B cell (primary cell): ENCODE measurements around the gene FAU.

ENCODE experiments used
- EZH2 ChIP-seq: IDR thresholded peaks from 2 replicates; pipeline ENCODE4 v1.6.1; 2012; ENCODE audit warnings: borderline replicate concordance, low read depth, mild to moderate bottlenecking, moderate library complexity, low read length; ENCODE audit not compliant: insufficient read depth, poor library complexity, severe bottlenecking
- TF ChIP-seq, protein P1 (sequence below): fragments of 200-600 bp; IDR thresholded peaks from one replicate; pipeline ENCODE4 v1.8.0; 2022; ENCODE audit warnings: antibody characterized with exemption, mild to moderate bottlenecking

DNA sequence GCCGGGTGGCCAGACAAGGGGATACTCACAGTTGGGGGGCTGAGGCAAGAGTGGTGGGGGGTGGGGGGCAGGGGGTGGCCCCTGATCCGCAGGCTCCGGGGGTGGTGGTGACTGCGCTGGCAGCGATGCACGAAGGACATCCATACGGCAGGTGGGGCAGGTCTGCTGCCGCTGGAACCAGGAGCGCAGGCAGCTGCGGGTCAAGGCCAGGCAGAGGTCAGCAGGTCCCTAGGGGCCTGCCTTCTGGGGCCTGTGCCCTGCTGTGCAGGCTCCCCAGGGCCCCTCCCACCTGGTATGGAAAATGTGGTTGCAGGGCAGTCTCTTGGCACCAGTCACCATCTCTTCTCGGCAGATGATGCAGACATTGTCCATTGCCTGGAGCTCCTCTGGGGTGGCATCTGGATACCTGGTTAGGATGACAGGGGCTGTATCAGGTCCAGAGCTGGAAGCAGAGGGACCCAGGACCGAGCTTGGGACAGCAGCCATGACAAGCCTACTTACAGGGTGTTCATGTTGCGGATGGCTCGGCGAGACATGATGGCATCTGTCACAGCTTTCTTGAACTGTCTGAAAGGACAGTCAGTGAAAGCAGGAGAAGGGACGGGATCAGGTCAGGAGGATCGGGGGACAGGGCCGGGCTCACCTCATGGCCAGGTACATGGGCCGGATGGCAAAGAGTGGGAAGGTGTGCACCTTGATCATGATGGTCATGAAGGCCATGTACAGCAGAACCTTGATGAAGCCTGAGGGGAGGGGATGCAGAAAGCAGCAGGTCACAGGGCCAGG is 8.9 kb upstream of the FAU start:
- TF ChIP-seq EZH2 = no peak
- TF ChIP-seq, protein P1, sequence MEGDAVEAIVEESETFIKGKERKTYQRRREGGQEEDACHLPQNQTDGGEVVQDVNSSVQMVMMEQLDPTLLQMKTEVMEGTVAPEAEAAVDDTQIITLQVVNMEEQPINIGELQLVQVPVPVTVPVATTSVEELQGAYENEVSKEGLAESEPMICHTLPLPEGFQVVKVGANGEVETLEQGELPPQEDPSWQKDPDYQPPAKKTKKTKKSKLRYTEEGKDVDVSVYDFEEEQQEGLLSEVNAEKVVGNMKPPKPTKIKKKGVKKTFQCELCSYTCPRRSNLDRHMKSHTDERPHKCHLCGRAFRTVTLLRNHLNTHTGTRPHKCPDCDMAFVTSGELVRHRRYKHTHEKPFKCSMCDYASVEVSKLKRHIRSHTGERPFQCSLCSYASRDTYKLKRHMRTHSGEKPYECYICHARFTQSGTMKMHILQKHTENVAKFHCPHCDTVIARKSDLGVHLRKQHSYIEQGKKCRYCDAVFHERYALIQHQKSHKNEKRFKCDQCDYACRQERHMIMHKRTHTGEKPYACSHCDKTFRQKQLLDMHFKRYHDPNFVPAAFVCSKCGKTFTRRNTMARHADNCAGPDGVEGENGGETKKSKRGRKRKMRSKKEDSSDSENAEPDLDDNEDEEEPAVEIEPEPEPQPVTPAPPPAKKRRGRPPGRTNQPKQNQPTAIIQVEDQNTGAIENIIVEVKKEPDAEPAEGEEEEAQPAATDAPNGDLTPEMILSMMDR = no peak
